Central memory CD8-positive, alpha-beta T cell (primary cell): Measurements from ENCODE around the gene SSU72.
"Not testable (repeated sequence)": the region's sequence is repeated elsewhere in the genome, so short reads cannot be mapped to it uniquely, and the experiment has no call there.

Experiments used
- ATAC-seq: fragments of 150-1000 bp; cut with Tn5 transposase; replicated peaks from 2 replicates; pipeline ENCODE4 v1.10.0; 2022; ENCODE audit warnings: mild to moderate bottlenecking, moderate FRiP score, moderate number of reproducible peaks; ENCODE audit not compliant: poor library complexity, severe bottlenecking; ENCODE audit errors: extremely low read depth
- DNase-seq, 2 donors: peaks; one replicate each; pipeline ENCODE4 v3.0.0; 2021; ENCODE audit warnings: low spot score in 2 of 2
- H3K27ac Mint-ChIP-seq: one replicate; pipeline ENCODE4 v1.8.0; 2022; ENCODE audit warnings: low read depth, mild to moderate bottlenecking, moderate library complexity, mixed read lengths
- H3K27me3 Mint-ChIP-seq: one replicate; pipeline ENCODE4 v1.8.0; 2022; ENCODE audit warnings: mixed read lengths
- H3K36me3 Mint-ChIP-seq: one replicate; pipeline ENCODE4 v1.8.0; 2022; ENCODE audit warnings: mild to moderate bottlenecking, moderate library complexity, mixed read lengths; ENCODE audit not compliant: insufficient read depth
- H3K4me1 Mint-ChIP-seq: one replicate; pipeline ENCODE4 v1.8.0; 2022; ENCODE audit warnings: mixed read lengths
- H3K4me3 Mint-ChIP-seq: one replicate; pipeline ENCODE4 v1.8.0; 2022; ENCODE audit warnings: mild to moderate bottlenecking, moderate library complexity, mixed read lengths
- H3K9me3 Mint-ChIP-seq: one replicate; pipeline ENCODE4 v1.8.0; 2022; ENCODE audit warnings: mixed read lengths

Gene SSU72

DNA sequence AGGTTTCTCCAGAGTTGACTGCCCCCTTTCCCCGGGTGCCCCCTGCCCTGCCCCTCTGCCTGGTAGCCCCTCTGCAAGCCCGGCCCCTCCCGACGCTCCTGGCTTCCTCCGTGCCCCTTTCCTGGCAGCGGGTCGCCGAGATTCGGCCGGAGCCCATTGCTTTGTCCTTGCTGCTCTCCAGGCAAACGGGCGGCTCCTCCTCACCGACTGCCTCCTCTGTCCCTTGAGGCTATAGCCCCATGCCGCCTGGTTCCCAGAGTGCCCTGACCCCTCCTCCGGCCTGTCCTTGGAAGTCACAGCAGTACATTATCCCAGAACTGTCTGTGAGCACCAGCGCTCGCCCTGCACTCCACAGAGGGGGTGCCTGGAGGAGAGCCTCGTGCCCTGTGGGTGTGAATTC lies 61.0 kb downstream of the SSU72 start:
- Mint-ChIP-seq H3K36me3 (peaks cover 17% of the 10 kb centered on the region), H3K4me3 (peak overlapping the region; percentile 58), H3K4me1 (peaks cover 12% of the 10 kb centered on the region), H3K27ac (peak overlapping the region; percentile 53)
- H3K27me3 Mint-ChIP-seq, H3K9me3 Mint-ChIP-seq, DNase-seq, ATAC-seq: not testable (repeated sequence)

DNA sequence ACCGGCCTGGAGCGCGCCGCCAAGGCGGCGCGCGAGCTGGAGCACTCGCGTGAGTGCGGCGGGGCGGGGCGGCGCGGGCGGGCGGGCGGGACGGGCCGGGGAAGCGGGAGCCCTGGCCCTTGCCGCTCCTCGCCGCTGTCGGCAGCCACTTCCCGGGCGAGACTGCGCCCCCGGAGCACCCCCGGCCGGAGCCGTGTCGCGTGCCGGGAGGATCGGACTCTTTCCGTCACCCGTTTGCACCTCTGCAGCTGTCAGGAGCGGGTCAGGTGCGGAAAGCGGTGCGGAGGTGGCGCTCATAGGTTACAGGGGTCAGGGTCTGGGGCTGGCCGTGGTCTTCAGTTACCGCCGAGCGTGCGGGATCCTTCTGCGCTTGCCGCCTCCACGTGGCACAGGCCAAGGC lies 62.2 kb downstream of the SSU72 start:
- H3K27ac Mint-ChIP-seq: peak overlapping the region; percentile 90
- H3K4me3 Mint-ChIP-seq: peak overlapping the region; percentile 93
- not testable (repeated sequence) for H3K27me3 Mint-ChIP-seq, H3K9me3 Mint-ChIP-seq, DNase-seq
- H3K36me3 Mint-ChIP-seq: peaks cover 13% of the 10 kb centered on the region
- peak; percentile 17 for ATAC-seq
- peaks cover 12% of the 10 kb centered on the region for H3K4me1 Mint-ChIP-seq

GRCh38 chr1:1511533-1512285 lies 63.0 kb downstream of the SSU72 start, which contains the start of gene ATAD3A:
ATAD3A (plus strand) TSS chr1:1512162; CDS start chr1:1512269, 107 bp downstream.
- Mint-ChIP-seq H3K4me3 (peak within 1 kb of the TSS; percentile 93), H3K9me3 (no peaks in the 10 kb centered on the region), H3K36me3 (peaks cover 12% of the 10 kb centered on the region)

GRCh38 chr1:1510912-1511532 lies 63.6 kb downstream of the SSU72 start:
- no peak for DNase-seq

More at GRCh38 chr1:1511533-1512285, 63.0 kb downstream of the SSU72 start, which contains the start of gene ATAD3A:
- Mint-ChIP-seq H3K27ac (peak within 1 kb of the TSS; percentile 90), H3K4me1 (peaks cover 12% of the 10 kb centered on the region), H3K27me3 (no peaks in the 10 kb centered on the region)
- peak; percentile 79 to 88 for DNase-seq
- ATAC-seq: peak; percentile 93

GRCh38 chr1:1509465-1509850 lies 65.2 kb downstream of the SSU72 start:
- H3K36me3 Mint-ChIP-seq: peaks cover 10% of the 10 kb centered on the region

More at GRCh38 chr1:1510912-1511532, 63.6 kb downstream of the SSU72 start:
- no peaks in the 10 kb centered on the region for H3K27me3 Mint-ChIP-seq
- H3K27ac Mint-ChIP-seq: peak overlapping the region; percentile 90
- peaks cover 10% of the 10 kb centered on the region for H3K36me3 Mint-ChIP-seq
- H3K4me1 Mint-ChIP-seq: peaks cover 12% of the 10 kb centered on the region
- no peaks in the 10 kb centered on the region for H3K9me3 Mint-ChIP-seq
- ATAC-seq: no peak
- peak overlapping the region; percentile 93 for H3K4me3 Mint-ChIP-seq

GRCh38 chr1:1508775-1509464 lies 65.7 kb downstream of the SSU72 start:
- H3K4me1 Mint-ChIP-seq: peaks cover 25% of the 10 kb centered on the region
- H3K4me3 Mint-ChIP-seq, DNase-seq, ATAC-seq, H3K9me3 Mint-ChIP-seq, H3K27ac Mint-ChIP-seq, H3K27me3 Mint-ChIP-seq: not testable (repeated sequence)
- H3K36me3 Mint-ChIP-seq: peaks cover 10% of the 10 kb centered on the region

More at GRCh38 chr1:1509465-1509850, 65.2 kb downstream of the SSU72 start:
- H3K9me3 Mint-ChIP-seq, DNase-seq, H3K27me3 Mint-ChIP-seq, H3K4me3 Mint-ChIP-seq, H3K27ac Mint-ChIP-seq, ATAC-seq: not testable (repeated sequence)
- peaks cover 26% of the 10 kb centered on the region for H3K4me1 Mint-ChIP-seq

DNA sequence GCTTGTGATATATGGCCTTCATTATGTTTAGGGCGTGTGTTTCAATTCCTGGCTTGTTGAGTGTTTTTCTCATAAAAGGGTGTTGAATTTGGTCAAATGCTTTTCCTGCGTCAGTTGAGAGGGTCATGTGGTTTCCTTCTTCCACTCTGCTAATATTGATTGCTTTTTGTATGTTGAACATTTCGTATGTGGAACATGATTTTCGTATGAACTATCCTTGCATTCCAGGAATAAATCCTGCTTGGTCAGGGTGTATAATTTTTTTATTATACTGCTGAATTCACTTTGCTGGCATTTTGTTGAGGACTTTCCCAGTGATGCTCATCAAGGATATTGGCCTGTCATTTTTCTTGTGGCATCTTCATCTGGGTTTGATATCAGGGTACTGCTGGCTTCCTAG lies 67.4 kb downstream of the SSU72 start:
- H3K9me3 Mint-ChIP-seq: no peaks in the 10 kb centered on the region
- H3K27ac Mint-ChIP-seq: no peak overlapping the region
- H3K36me3 Mint-ChIP-seq: peaks cover 10% of the 10 kb centered on the region
- no peak overlapping the region for H3K4me3 Mint-ChIP-seq
- DNase-seq (no peak), ATAC-seq (no peak)
- no peaks in the 10 kb centered on the region for H3K27me3 Mint-ChIP-seq
- peaks cover 20% of the 10 kb centered on the region for H3K4me1 Mint-ChIP-seq

GRCh38 chr1:1505801-1506200 lies 68.9 kb downstream of the SSU72 start:
- H3K36me3 Mint-ChIP-seq, H3K9me3 Mint-ChIP-seq, ATAC-seq, H3K27me3 Mint-ChIP-seq, DNase-seq: not testable (repeated sequence)
- Mint-ChIP-seq H3K27ac (peak overlapping the region; percentile 89), H3K4me3 (peak overlapping the region; percentile 76), H3K4me1 (peaks cover 15% of the 10 kb centered on the region)

DNA sequence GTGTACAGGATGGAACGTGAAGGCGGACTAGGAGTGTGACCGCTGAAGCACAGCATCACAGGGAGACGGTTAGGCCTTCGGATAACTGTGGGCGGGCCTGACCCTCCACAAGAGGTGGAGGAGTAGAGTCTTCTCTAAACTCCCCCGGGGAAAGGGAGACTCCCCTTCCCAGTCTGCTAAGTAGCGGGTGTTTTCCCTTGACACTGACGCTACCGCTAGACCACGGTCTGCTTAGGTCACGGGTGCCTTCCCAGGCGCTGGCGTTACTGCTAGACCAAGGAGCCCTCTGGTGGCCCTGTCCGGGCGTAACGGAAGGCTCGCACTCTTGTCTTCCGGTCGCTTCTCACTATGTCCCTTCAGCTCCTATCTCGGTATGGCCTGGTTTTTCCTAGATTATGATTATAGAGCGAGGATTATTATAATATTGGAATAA lies 69.3 kb downstream of the SSU72 start:
- H3K27ac Mint-ChIP-seq: peak overlapping the region; percentile 89
- not testable (repeated sequence) for DNase-seq, H3K9me3 Mint-ChIP-seq, H3K27me3 Mint-ChIP-seq, H3K36me3 Mint-ChIP-seq
- peak; percentile 57 for ATAC-seq
- H3K4me1 Mint-ChIP-seq: peaks cover 14% of the 10 kb centered on the region
- H3K4me3 Mint-ChIP-seq: peak overlapping the region; percentile 76

DNA sequence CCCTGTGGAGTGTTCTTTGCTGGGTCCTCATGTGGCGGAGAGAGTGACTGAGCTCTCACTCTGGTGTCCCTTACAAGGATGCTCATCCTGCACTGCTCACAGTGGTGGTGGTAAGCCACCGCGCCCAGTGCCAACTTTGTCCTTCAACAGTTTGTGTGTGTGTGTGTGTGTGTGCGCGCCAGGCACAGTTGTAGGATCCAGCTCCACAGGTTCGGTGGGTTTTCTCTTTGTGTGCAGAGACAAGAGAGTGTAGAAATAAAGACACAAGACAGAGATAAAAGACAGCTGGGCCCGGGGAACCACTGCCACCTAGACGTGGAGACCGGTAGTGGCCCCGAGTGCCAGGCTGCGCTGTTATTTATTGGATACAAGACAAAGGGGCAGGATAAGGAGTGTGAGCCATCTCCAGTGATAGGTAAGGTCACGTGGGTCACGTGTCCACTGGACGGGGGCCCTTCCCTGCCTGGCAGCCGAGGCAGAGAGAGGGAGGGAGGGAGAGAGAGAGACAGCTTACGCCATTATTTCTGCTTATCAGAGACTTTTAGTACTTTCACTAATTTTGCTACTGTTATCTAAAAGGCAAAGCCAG lies 69.8 kb downstream of the SSU72 start:
- DNase-seq (peak; percentile 59 to 65), ATAC-seq (peak; percentile 75)
- Mint-ChIP-seq H3K4me1 (peaks cover 14% of the 10 kb centered on the region), H3K4me3 (peak overlapping the region; percentile 76), H3K27ac (peak overlapping the region; percentile 89)
- H3K9me3 Mint-ChIP-seq, H3K27me3 Mint-ChIP-seq, H3K36me3 Mint-ChIP-seq: not testable (repeated sequence)

- not testable (repeated sequence) for H3K36me3 Mint-ChIP-seq, DNase-seq, H3K9me3 Mint-ChIP-seq, H3K4me1 Mint-ChIP-seq, H3K27me3 Mint-ChIP-seq, H3K27ac Mint-ChIP-seq, H3K4me3 Mint-ChIP-seq, ATAC-seq
These were observed 79.1 kb downstream of the SSU72 start for GRCh38 chr1:1495461-1495975.

DNA sequence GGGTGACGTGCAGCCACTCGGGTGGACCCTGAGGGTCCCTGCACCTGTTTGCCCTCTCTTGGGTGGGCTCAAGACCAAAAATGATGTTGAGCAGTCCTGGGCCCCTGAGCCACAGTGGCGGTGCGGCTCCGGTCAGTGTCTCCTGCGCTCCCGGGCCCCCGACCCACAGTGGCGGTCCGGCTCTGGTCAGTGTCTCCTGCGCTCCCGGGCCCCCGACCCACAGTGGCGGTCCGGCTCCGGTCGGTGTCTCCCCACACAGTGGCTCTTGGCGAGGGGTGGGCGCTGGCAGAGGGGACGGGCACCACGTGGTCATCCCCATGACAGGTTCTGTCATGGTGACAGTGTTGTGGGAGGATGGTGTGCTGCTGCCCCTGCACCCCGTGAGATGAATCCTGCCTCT lies 80.4 kb downstream of the SSU72 start:
- DNase-seq, H3K4me3 Mint-ChIP-seq, H3K36me3 Mint-ChIP-seq, H3K4me1 Mint-ChIP-seq, ATAC-seq, H3K27ac Mint-ChIP-seq, H3K9me3 Mint-ChIP-seq, H3K27me3 Mint-ChIP-seq: not testable (repeated sequence)
